ENCODE results near the gene GSC2. TPM values are rescaled to one million over a fixed set of nuclear protein-coding genes. Genes with fewer than 3 reads are reported as not detected.

GSC2 gene
- total RNA-seq, 6 donors from 2014 or later, result not detected

- Histone ChIP-seq H3K27me3 (no peaks in the 10 kb centered on the region), H3K27ac (peak overlapping the region in 3 of 4 donors; percentile 10 to 98 (median 95)), H3K4me1 (peaks cover 62 to 73% (median 65%) of the 10 kb centered on the region in 4 donors), H3K4me3 (no peak overlapping the region), H3K9me3 (no peaks in the 10 kb centered on the region), H3K36me3 (peaks cover 0 to 9% (median 0%) of the 10 kb centered on the region in 4 donors)
- WGBS, 2 donors, result 51 to 85% methylated on average over 3 to 8 of the region's 8 CpGs
- TF ChIP-seq POLR2AphosphoS5 (IDR thresholded peaks at IDR 0.05), result no peak
- no peak for TF ChIP-seq EP300 (IDR thresholded peaks at IDR 0.05)
- TF ChIP-seq POLR2A (IDR thresholded peaks at IDR 0.05), result no peak
- no peak for TF ChIP-seq CTCF (IDR thresholded peaks at IDR 0.05)
- ATAC-seq (ENCODE audit: low FRiP score in 2 of 2) (no peak), DNase-seq (no peak)
Observed at GRCh38 chr22:19119949-19120348, 30.1 kb downstream of the GSC2 start.

- H3K27ac ChIP-seq, result no peak overlapping the region
- DNase-seq (no peak), ATAC-seq (ENCODE audit: low FRiP score in 2 of 2) (no peak)
- H3K4me3 ChIP-seq, result no peak overlapping the region
- no peaks in the 10 kb centered on the region for H3K9me3 ChIP-seq
- H3K36me3 ChIP-seq, result peaks cover 0 to 9% (median 0%) of the 10 kb centered on the region in 4 donors
- no peaks in the 10 kb centered on the region for H3K27me3 ChIP-seq
- peaks cover 62 to 77% (median 70%) of the 10 kb centered on the region in 4 donors for H3K4me1 ChIP-seq
- 82 to 93% methylated on average over 3 to 4 of the region's 4 CpGs for WGBS, 2 donors
- TF ChIP-seq CTCF (IDR thresholded peaks at IDR 0.05), result no peak
- no peak for TF ChIP-seq EP300 (IDR thresholded peaks at IDR 0.05)
- no peak for TF ChIP-seq POLR2AphosphoS5 (IDR thresholded peaks at IDR 0.05)
- TF ChIP-seq POLR2A (IDR thresholded peaks at IDR 0.05), result no peak
Observed at GRCh38 chr22:19118329-19118880, 31.7 kb downstream of the GSC2 start.

- Histone ChIP-seq H3K4me1 (peaks cover 55 to 69% (median 66%) of the 10 kb centered on the region in 4 donors), H3K27me3 (no peaks in the 10 kb centered on the region), H3K36me3 (peaks cover 0 to 9% (median 0%) of the 10 kb centered on the region in 4 donors), H3K4me3 (no peak overlapping the region), H3K9me3 (no peaks in the 10 kb centered on the region), H3K27ac (peak overlapping the region in 1 of 4 donors; percentile 18)
- TF ChIP-seq POLR2A (IDR thresholded peaks at IDR 0.05) (no peak), CTCF (IDR thresholded peaks at IDR 0.05) (no peak), EP300 (IDR thresholded peaks at IDR 0.05) (no peak), POLR2AphosphoS5 (IDR thresholded peaks at IDR 0.05) (no peak)
- ATAC-seq (ENCODE audit: low FRiP score in 2 of 2) (peak in 1 of 2 donors; percentile 27), DNase-seq (peak in 1 of 2 donors; percentile 53)
- WGBS, 2 donors, result 60 to 75% methylated on average over 9 of the region's 9 CpGs
Observed at GRCh38 chr22:19117111-19117512, 33.0 kb downstream of the GSC2 start.

GRCh38 chr22:19115628-19116027 lies 34.5 kb downstream of the GSC2 start:
- no peak for TF ChIP-seq POLR2AphosphoS5 (IDR thresholded peaks at IDR 0.05)
- DNase-seq (no peak), ATAC-seq (ENCODE audit: low FRiP score in 2 of 2) (no peak)
- Histone ChIP-seq H3K9me3 (no peaks in the 10 kb centered on the region), H3K36me3 (peaks cover 0 to 9% (median 0%) of the 10 kb centered on the region in 4 donors), H3K27me3 (no peaks in the 10 kb centered on the region), H3K4me1 (peaks cover 59 to 71% (median 65%) of the 10 kb centered on the region in 4 donors), H3K27ac (no peak overlapping the region), H3K4me3 (no peak overlapping the region)
- WGBS, 2 donors, result 75 to 79% methylated on average over 4 of the region's 4 CpGs

- 80 to 95% methylated on average over 4 of the region's 4 CpGs for WGBS, 2 donors
- H3K4me1 ChIP-seq, result peaks cover 59 to 71% (median 65%) of the 10 kb centered on the region in 4 donors
Observed at GRCh38 chr22:19114984-19115552, 35.0 kb downstream of the GSC2 start.

More at GRCh38 chr22:19114984-19115552, 35.0 kb downstream of the GSC2 start:
- Histone ChIP-seq H3K36me3 (peaks cover 0 to 9% (median 0%) of the 10 kb centered on the region in 4 donors), H3K27ac (no peak overlapping the region), H3K9me3 (no peaks in the 10 kb centered on the region), H3K27me3 (no peaks in the 10 kb centered on the region), H3K4me3 (no peak overlapping the region)
- DNase-seq (no peak), ATAC-seq (ENCODE audit: low FRiP score in 2 of 2) (peak in 1 of 2 donors; percentile 9)
- no peak for TF ChIP-seq EP300 (IDR thresholded peaks at IDR 0.05)
- TF ChIP-seq POLR2AphosphoS5 (IDR thresholded peaks at IDR 0.05), result no peak

Data from upper lobe of left lung (tissue), 6 donors.